ENCODE results near the gene ZNF615.
"Not testable (repeated sequence)": the region's sequence is repeated elsewhere in the genome, so short reads cannot be mapped to it uniquely, and the experiment has no call there.

GRCh38 chr19:51957846-51958245 lies 50.2 kb downstream of the ZNF615 start:
- TF ChIP-seq CTCF (conservative IDR thresholded peaks at IDR 0.05 in 1 of 2, IDR thresholded peaks at IDR 0.05 in 1 of 2; ENCODE audit: low read depth in 1 of 2, low read length in 2 of 2); EZH2 (IDR thresholded peaks at IDR 0.05; ENCODE audit: low read length, missing control alignments): not testable (repeated sequence)
